ENCODE measurements around the gene ATF4.
A peak's percentile ranks its signal among the peaks of the same experiment; 100 is the strongest.

ATF4 gene

DNA sequence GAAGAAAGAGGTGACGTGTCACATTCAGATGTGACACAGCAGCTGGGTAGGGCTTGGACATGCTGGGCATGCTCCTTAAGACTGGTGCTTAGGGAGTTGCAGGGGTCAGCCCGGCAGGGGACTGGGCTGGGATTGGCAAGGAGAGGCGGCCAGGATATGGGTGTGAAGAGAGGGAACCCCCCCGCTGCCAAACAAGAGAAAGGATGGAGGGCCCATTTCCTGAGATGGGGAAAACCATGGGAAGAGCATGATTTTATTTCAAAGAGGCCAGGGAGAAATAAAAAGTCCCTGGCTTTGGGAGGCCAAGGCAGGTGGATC lies 5.3 kb downstream of the ATF4 start:
- TF ChIP-seq, protein P1, sequence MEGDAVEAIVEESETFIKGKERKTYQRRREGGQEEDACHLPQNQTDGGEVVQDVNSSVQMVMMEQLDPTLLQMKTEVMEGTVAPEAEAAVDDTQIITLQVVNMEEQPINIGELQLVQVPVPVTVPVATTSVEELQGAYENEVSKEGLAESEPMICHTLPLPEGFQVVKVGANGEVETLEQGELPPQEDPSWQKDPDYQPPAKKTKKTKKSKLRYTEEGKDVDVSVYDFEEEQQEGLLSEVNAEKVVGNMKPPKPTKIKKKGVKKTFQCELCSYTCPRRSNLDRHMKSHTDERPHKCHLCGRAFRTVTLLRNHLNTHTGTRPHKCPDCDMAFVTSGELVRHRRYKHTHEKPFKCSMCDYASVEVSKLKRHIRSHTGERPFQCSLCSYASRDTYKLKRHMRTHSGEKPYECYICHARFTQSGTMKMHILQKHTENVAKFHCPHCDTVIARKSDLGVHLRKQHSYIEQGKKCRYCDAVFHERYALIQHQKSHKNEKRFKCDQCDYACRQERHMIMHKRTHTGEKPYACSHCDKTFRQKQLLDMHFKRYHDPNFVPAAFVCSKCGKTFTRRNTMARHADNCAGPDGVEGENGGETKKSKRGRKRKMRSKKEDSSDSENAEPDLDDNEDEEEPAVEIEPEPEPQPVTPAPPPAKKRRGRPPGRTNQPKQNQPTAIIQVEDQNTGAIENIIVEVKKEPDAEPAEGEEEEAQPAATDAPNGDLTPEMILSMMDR (IDR thresholded peaks at IDR 0.05; ENCODE audit: control extremely low read depth, extremely low read depth, low read depth, missing control alignments), result no peak
- POLR2A ChIA-PET, result interaction anchor here (0.7 kb wide), 3 partner anchors 11 to 519 kb away, joined by 3 read pairs; no protein-coding TSS in a partner anchor
- DNase-seq (ENCODE audit: extremely low spot score), result no peak
- CTCF ChIA-PET, result interaction anchor here (1.3 to 2.0 kb wide), 4 partner anchors 9 to 499 kb away, joined by 4 to 7 read pairs (median 5); no protein-coding TSS in a partner anchor

DNA sequence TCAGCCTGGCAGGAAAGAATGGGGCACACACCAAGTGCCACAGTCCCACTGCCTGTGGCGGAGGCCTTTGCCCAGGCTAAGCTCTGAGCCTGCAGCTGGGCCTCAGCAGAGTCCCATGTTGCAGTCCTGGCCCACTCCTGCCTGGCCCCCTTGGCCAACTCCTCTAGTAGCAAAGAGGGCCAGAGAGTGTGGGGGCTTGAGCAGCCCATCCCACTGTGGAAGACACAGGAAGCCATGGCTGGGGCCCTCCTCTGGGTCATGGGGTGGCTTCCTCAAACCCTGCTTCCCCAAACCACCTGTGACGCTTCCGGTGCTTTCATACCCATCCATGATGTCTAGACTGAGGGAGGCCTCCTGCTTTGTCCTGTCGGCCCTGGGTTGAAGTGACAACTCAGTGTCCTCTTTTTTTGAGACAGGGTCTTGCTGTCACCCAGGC lies 6.4 kb downstream of the ATF4 start:
- ChIA-PET POLR2A (interaction anchor here (0.6 to 4.9 kb wide), 6 partner anchors 14 to 1856 kb away, joined by 3 to 35 read pairs (median 4); partner anchors contain the start of genes CBX6 and RPL3), CTCF (interaction anchor here (0.8 to 6.1 kb wide), 5 partner anchors 10 to 209 kb away, joined by 3 to 115 read pairs (median 49); partner anchors contain the start of gene RPL3)
- DNase-seq (ENCODE audit: extremely low spot score), result no peak
- TF ChIP-seq, protein P1 (IDR thresholded peaks at IDR 0.05; ENCODE audit: control extremely low read depth, extremely low read depth, low read depth, missing control alignments), result no peak

DNA sequence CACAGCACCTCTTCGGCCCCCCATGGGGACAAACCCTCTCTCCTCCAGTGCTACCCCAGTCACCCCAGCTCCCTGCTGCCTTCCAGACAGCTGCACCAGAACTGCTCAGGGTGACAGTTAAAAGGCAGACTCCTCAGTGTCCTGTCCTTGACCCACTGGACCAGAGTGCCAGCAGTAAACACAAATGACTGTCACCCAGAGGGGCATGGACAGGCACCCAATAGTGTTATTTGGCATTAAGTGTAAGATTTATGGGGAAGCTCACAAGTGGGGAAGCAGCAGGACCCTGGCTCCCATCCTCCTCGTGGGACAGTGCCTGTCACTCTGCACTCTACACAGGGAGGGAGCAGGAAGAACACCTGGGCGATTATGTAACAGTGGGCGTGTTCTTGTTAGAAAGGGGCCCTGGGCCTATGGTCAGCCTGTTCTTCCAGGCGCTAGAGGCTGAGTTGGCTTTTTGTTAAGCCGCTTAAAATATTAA lies 7.2 kb downstream of the ATF4 start:
- ChIA-PET POLR2A (interaction anchor here (4.9 kb wide), 1 partner anchor 209 kb away, joined by 35 read pairs; the partner anchor contains the start of gene RPL3), CTCF (interaction anchor here (1.9 to 6.1 kb wide), 5 partner anchors 11 to 210 kb away, joined by 7 to 115 read pairs (median 49); partner anchors contain the start of gene RPL3)
- no peak for DNase-seq (ENCODE audit: extremely low spot score)
- TF ChIP-seq, protein P1 (IDR thresholded peaks at IDR 0.05; ENCODE audit: control extremely low read depth, extremely low read depth, low read depth, missing control alignments), result no peak

DNA sequence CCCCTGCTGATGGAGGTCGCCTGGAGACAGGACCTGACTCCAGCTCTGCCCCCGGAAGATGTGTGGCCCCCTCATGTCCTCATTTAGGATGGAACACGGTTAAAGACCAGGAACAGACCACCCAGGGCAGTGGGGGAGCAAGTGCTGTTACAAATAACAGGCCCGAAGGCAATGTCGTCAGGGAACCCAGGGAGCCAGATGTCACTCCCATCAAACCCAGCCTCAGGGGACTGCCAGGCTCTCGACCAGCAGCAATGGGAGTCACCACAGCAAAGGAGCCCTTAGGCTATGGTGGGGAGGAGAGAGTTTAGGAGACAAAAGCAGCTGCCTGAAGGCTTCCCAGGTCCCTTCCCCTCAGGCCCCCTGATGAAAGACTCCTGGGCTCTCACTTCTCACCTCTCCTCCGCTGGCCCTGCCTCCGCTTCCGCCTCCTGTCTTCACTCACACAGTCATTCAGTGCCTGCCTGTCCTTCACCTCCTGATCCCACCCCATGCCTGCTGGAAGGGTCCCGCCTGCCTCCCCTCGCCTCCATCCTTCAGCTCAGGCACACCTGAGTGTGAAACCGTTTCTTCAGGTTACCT lies 7.8 kb downstream of the ATF4 start:
- ChIA-PET CTCF (interaction anchor here (0.8 to 6.1 kb wide), 26 partner anchors 8 to 654 kb away, joined by 3 to 115 read pairs (median 6); partner anchors contain the start of genes ATF4, MIEF1, RPL3 and TAB1), POLR2A (interaction anchor here (0.8 to 4.9 kb wide), 4 partner anchors 8 to 217 kb away, joined by 3 to 35 read pairs (median 14); partner anchors contain the start of genes ATF4 and RPL3)
- TF ChIP-seq, protein P1 (IDR thresholded peaks at IDR 0.05; ENCODE audit: control extremely low read depth, extremely low read depth, low read depth, missing control alignments), result no peak
- DNase-seq (ENCODE audit: extremely low spot score), result no peak

DNA sequence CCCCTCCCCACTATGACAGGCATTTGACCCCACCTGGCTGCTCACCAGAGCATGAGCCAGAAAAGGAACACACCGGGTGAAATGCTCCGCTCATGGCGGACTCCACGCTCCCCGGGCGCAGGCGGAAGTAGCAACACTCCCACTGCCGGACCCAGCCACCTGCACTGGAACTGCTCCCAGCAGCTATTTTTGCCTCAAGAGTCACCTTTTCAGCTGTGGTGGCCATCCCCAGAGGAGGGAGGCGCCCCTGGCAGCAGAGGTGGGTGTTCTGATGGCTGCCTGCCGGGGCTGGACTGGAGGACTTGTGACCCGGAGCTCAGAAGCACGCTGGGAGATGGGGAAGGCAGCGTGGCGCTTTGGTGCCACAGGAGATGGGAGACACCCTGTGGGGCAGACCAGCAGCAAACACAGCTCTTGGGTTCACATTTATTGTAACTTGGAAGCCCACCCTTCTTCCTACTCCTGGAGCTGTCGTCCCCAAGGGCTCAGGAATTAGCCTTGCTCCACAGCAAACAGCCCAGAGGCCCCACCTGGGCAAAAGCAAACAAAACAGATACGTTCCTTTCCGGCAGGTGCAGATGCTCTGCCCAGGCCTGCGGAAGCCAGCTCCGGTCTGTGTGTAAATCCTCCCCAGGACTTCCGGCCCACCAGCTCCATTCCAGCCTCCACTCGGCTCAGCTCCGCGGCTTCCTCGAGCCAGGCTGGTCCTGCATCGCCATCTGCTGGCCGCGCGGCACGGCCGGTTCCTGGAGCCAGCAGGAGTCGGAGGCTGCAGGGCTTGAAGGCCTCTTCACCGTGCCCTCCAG lies 8.5 kb downstream of the ATF4 start:
- DNase-seq (ENCODE audit: extremely low spot score), result peak; percentile 84
- POLR2A ChIA-PET, result interaction anchor here (0.6 to 4.9 kb wide), 6 partner anchors 8 to 218 kb away, joined by 3 to 35 read pairs (median 4); partner anchors contain the start of genes ATF4 and RPL3
- TF ChIP-seq, protein P1 (IDR thresholded peaks at IDR 0.05; ENCODE audit: control extremely low read depth, extremely low read depth, low read depth, missing control alignments), result peak; percentile 100
- CTCF ChIA-PET, result interaction anchor here (0.6 to 6.1 kb wide), 51 partner anchors 8 to 659 kb away, joined by 3 to 115 read pairs (median 5); partner anchors contain the start of genes ATF4, MIEF1, RPL3 and TAB1

DNA sequence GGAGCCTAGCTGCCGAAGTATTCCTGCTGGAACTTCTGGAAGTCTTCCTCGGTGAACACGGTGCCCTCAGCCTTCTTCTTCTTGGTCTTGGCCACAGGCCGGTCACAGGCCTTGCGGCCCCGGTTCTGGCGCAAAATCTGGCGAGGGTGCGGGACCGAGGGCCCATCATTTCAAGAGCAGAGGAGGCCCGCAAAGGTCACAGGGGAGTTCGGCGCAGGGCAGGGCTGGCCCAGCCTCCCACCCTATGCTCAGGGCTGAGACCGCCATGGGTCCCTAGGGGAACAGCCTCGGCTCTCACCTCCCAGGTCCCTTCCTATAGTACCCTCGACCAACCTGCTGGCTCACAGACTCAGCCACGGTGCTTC lies 9.1 kb downstream of the ATF4 start:
- no peak for DNase-seq (ENCODE audit: extremely low spot score)
- ChIA-PET POLR2A (interaction anchor here (1.1 to 4.9 kb wide), 3 partner anchors 8 to 211 kb away, joined by 5 to 35 read pairs (median 25); partner anchors contain the start of genes ATF4 and RPL3), CTCF (interaction anchor here (0.7 to 6.1 kb wide), 44 partner anchors 9 to 660 kb away, joined by 3 to 115 read pairs (median 6); partner anchors contain the start of genes ATF4, MIEF1, RPL3 and TAB1)
- TF ChIP-seq, protein P1 (IDR thresholded peaks at IDR 0.05; ENCODE audit: control extremely low read depth, extremely low read depth, low read depth, missing control alignments), result no peak
